ENCODE results near the gene ZNF850. TPM values are rescaled to one million over a fixed set of nuclear protein-coding genes. Genes with fewer than 3 reads are reported as not detected.
"Not testable (repeated sequence)": the region's sequence is repeated elsewhere in the genome, so short reads cannot be mapped to it uniquely, and the experiment has no call there.

ZNF850 gene
- total RNA-seq, 1 experiment from 2014 or later = 23.9 TPM

- no peaks in the 10 kb centered on the region; the same call in 1 of the 2 replicates for H3K27me3 Mint-ChIP-seq (ENCODE audit: low read depth)
- no peak overlapping the region for H3K4me3 Mint-ChIP-seq
These were observed 24.0 kb upstream of the ZNF850 start for GRCh38 chr19:36796714-36796992.

GRCh38 chr19:36791420-36792141 is 19.0 kb upstream of the ZNF850 start:
- H3K27ac ChIP-seq (ENCODE audit: insufficient read length, low read depth, low read length); H2BK5ac ChIP-seq (ENCODE audit: insufficient read length, low read length); H3K27me3 ChIP-seq (ENCODE audit: insufficient read depth, low read length); H2AFZ ChIP-seq (ENCODE audit: low read length); H3K4me3 Mint-ChIP-seq; H4K20me1 ChIP-seq (ENCODE audit: control insufficient read depth, insufficient read depth, insufficient read length); H4K91ac ChIP-seq (ENCODE audit: insufficient read length, low read depth, low read length); H2BK20ac ChIP-seq (ENCODE audit: low read depth, low read length, poor library complexity, severe bottlenecking); H3K14ac ChIP-seq (ENCODE audit: insufficient read depth, low read length); H3K23ac ChIP-seq (ENCODE audit: insufficient read length, low read depth, low read length); H3K4me1 Mint-ChIP-seq; H2BK12ac ChIP-seq (ENCODE audit: insufficient read length, low read depth, low read length); H3K27ac Mint-ChIP-seq; H2BK15ac ChIP-seq (ENCODE audit: low read depth, low read length); DNase-seq; H3K79me1 ChIP-seq (ENCODE audit: insufficient read depth, low read depth, low read length, poor library complexity, severe bottlenecking); H3K23me2 ChIP-seq (ENCODE audit: insufficient read length, low read depth, low read length, poor library complexity, severe bottlenecking); H3K4ac ChIP-seq (ENCODE audit: low read depth, low read length); H2AK5ac ChIP-seq (ENCODE audit: insufficient read length, low read length); H2BK120ac ChIP-seq (ENCODE audit: low read depth, low read length, poor library complexity, severe bottlenecking); H3K9ac ChIP-seq (ENCODE audit: extremely low read depth, insufficient read length, low read length); H3K79me2 ChIP-seq (ENCODE audit: insufficient read depth, low read length); H4K8ac ChIP-seq (replicated peaks; ENCODE audit: insufficient read length, low read depth, low read length); H4K5ac ChIP-seq (ENCODE audit: insufficient read length, low read depth, low read length); H3K56ac ChIP-seq (ENCODE audit: insufficient read length, low read depth, low read length); H3K9me3 ChIP-seq (ENCODE audit: control insufficient read depth, low read depth, low read length); H3K4me1 ChIP-seq (ENCODE audit: insufficient read depth, low read length); H3K27me3 Mint-ChIP-seq (ENCODE audit: low read depth); H3T11ph ChIP-seq (ENCODE audit: low read length): not testable (repeated sequence)
- peak overlapping the region; percentile 46 for H3K4me2 ChIP-seq (ENCODE audit: insufficient read depth, insufficient read length, low read length)
- peak overlapping the region; percentile 79 for H3K18ac ChIP-seq (ENCODE audit: insufficient read length, low read depth, low read length)
- no CpG with 5 or more reads among the region's 34 CpGs for WGBS (ENCODE audit: extremely low coverage, insufficient read length, low lambda C conversion rate)
- H3K36me3 Mint-ChIP-seq (ENCODE audit: insufficient read depth in 1 of 3, low read depth in 3 of 3) = peaks cover 13 to 35% (median 15%) of the 10 kb centered on the region in 3 experiments; a peak in 6 of 7 replicates
- peaks cover 70 to 80% of the 10 kb centered on the region in 2 experiments for H3K9me3 Mint-ChIP-seq

More at GRCh38 chr19:36796714-36796992, 24.0 kb upstream of the ZNF850 start:
- H3K9ac ChIP-seq (ENCODE audit: extremely low read depth, insufficient read length, low read length) = no peak overlapping the region
- H3K27ac Mint-ChIP-seq = no peak overlapping the region
- peak overlapping the region; percentile 61 for H2BK120ac ChIP-seq (ENCODE audit: low read depth, low read length, poor library complexity, severe bottlenecking)
- H3K4me1 ChIP-seq (ENCODE audit: insufficient read depth, low read length) = no peaks in the 10 kb centered on the region
- H3T11ph ChIP-seq (ENCODE audit: low read length) = no peak overlapping the region
- no peak overlapping the region; the same call in 1 of the 2 replicates for H3K4ac ChIP-seq (ENCODE audit: low read depth, low read length)
- H4K8ac ChIP-seq (replicated peaks; ENCODE audit: insufficient read length, low read depth, low read length) = no peak overlapping the region
- no peak overlapping the region for H3K56ac ChIP-seq (ENCODE audit: insufficient read length, low read depth, low read length)
- no peaks in the 10 kb centered on the region for H3K4me1 Mint-ChIP-seq
- peak overlapping the region; percentile 57 for H3K18ac ChIP-seq (ENCODE audit: insufficient read length, low read depth, low read length)
- H3K79me2 ChIP-seq (ENCODE audit: insufficient read depth, low read length) = peaks cover 5% of the 10 kb centered on the region; the same call in 1 of the 2 replicates
- H3K23ac ChIP-seq (ENCODE audit: insufficient read length, low read depth, low read length) = no peak overlapping the region
- no peak overlapping the region for H2AK5ac ChIP-seq (ENCODE audit: insufficient read length, low read length)
- no peak overlapping the region for H2BK15ac ChIP-seq (ENCODE audit: low read depth, low read length)
- WGBS (ENCODE audit: extremely low coverage, insufficient read length, low lambda C conversion rate) = no CpG with 5 or more reads among the region's 19 CpGs
- H4K91ac ChIP-seq (ENCODE audit: insufficient read length, low read depth, low read length) = no peak overlapping the region
- H3K9me3 Mint-ChIP-seq = peaks cover 75 to 82% of the 10 kb centered on the region in 2 experiments
- no peak overlapping the region for H3K27ac ChIP-seq (ENCODE audit: insufficient read length, low read depth, low read length)
- H2BK12ac ChIP-seq (ENCODE audit: insufficient read length, low read depth, low read length) = no peak overlapping the region
- H3K4me2 ChIP-seq (ENCODE audit: insufficient read depth, insufficient read length, low read length) = peak overlapping the region; percentile 49
- H3K27me3 ChIP-seq (ENCODE audit: insufficient read depth, low read length) = no peaks in the 10 kb centered on the region
- peaks cover 19% of the 10 kb centered on the region for H3K9me3 ChIP-seq (ENCODE audit: control insufficient read depth, low read depth, low read length)
- no peaks in the 10 kb centered on the region for H4K20me1 ChIP-seq (ENCODE audit: control insufficient read depth, insufficient read depth, insufficient read length)
- H4K5ac ChIP-seq (ENCODE audit: insufficient read length, low read depth, low read length) = no peak overlapping the region
- H2BK20ac ChIP-seq (ENCODE audit: low read depth, low read length, poor library complexity, severe bottlenecking) = no peak overlapping the region
- TF ChIP-seq, protein P1, sequence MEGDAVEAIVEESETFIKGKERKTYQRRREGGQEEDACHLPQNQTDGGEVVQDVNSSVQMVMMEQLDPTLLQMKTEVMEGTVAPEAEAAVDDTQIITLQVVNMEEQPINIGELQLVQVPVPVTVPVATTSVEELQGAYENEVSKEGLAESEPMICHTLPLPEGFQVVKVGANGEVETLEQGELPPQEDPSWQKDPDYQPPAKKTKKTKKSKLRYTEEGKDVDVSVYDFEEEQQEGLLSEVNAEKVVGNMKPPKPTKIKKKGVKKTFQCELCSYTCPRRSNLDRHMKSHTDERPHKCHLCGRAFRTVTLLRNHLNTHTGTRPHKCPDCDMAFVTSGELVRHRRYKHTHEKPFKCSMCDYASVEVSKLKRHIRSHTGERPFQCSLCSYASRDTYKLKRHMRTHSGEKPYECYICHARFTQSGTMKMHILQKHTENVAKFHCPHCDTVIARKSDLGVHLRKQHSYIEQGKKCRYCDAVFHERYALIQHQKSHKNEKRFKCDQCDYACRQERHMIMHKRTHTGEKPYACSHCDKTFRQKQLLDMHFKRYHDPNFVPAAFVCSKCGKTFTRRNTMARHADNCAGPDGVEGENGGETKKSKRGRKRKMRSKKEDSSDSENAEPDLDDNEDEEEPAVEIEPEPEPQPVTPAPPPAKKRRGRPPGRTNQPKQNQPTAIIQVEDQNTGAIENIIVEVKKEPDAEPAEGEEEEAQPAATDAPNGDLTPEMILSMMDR (conservative IDR thresholded peaks at IDR 0.05) = no peak
- H3K36me3 Mint-ChIP-seq (ENCODE audit: insufficient read depth in 1 of 3, low read depth in 3 of 3) = peaks cover 17 to 37% (median 33%) of the 10 kb centered on the region in 3 experiments
- no peak overlapping the region for H2AFZ ChIP-seq (ENCODE audit: low read length)
- no peaks in the 10 kb centered on the region for H3K79me1 ChIP-seq (ENCODE audit: insufficient read depth, low read depth, low read length, poor library complexity, severe bottlenecking)
- no peak for DNase-seq
- H3K23me2 ChIP-seq (ENCODE audit: insufficient read length, low read depth, low read length, poor library complexity, severe bottlenecking) = no peaks in the 10 kb centered on the region
- H2BK5ac ChIP-seq (ENCODE audit: insufficient read length, low read length) = no peak overlapping the region
- peak overlapping the region; percentile 12; the same call in 1 of the 2 replicates for H3K14ac ChIP-seq (ENCODE audit: insufficient read depth, low read length)
